Caco-2 (cell line): ENCODE measurements around the gene MYO1E. TPM values are rescaled to one million over a fixed set of nuclear protein-coding genes. Genes with fewer than 3 reads are reported as not detected.
A peak's percentile ranks its signal among the peaks of the same experiment; 100 is the strongest.
"Not testable (repeated sequence)": the region's sequence is repeated elsewhere in the genome, so short reads cannot be mapped to it uniquely, and the experiment has no call there.

ENCODE experiments used
- BruUV-seq: library from RNA; stranded (reverse); fragments of 400-500 nt; replicated peaks from 2 replicates; lab custom pipeline; 2021; lab: Mats Ljungman, UMichigan
- CTCF ChIA-PET: fragments of 300-600 bp; sonication (Branson Sonifier 250); formaldehyde crosslinking; loops from one replicate; lab custom pipeline; 2022; ENCODE audit warnings: antibody characterized with exemption; lab: Charles Lee
- POLR2A ChIA-PET: fragments of 300-600 bp; sonication (Branson Sonifier 250); formaldehyde crosslinking; loops from one replicate; lab custom pipeline; 2022; ENCODE audit warnings: antibody characterized with exemption; lab: Charles Lee
- DNase-seq, 2 experiments: peaks; one replicate each; pipeline versions ENCODE4 v3.0.0 to v3.0.0-alpha.2; 2020 to 2022
- H3K27me3 ChIP-seq: replicated peaks from 2 replicates; pipeline ENCODE4 v1.6.0; 2011; ENCODE audit warnings: low read length; ENCODE audit not compliant: control insufficient read depth, insufficient read depth
- H3K36me3 ChIP-seq: 2 replicates; pipeline ENCODE4 v1.5.1; 2011; ENCODE audit warnings: low read length; ENCODE audit not compliant: control insufficient read depth, insufficient read depth
- H3K4me1 ChIP-seq: fragments of 250-450 bp; sonication (Bioruptor Pico); 2 replicates; pipeline ENCODE4 v1.5.1; 2020; ENCODE audit warnings: mild to moderate bottlenecking
- H3K4me3 ChIP-seq: 2 replicates; pipeline ENCODE4 v1.5.1; 2011; ENCODE audit warnings: low read depth, mild to moderate bottlenecking, control low read depth, low read length
- H3K9me3 ChIP-seq: fragments of 250-450 bp; sonication (Bioruptor Pico); 2 replicates; pipeline ENCODE4 v1.5.1; 2020; ENCODE audit warnings: mild to moderate bottlenecking, moderate library complexity
- H3K27ac Mint-ChIP-seq: one replicate; pipeline ENCODE4 v1.8.0; 2022; ENCODE audit warnings: mixed read lengths; ENCODE audit not compliant: unreplicated experiment
- H3K27me3 Mint-ChIP-seq: one replicate; pipeline ENCODE4 v1.8.0; 2022; ENCODE audit warnings: mixed read lengths; ENCODE audit not compliant: insufficient read depth, unreplicated experiment
- H3K36me3 Mint-ChIP-seq: one replicate; pipeline ENCODE4 v1.8.0; 2022; ENCODE audit warnings: mild to moderate bottlenecking, mixed read lengths; ENCODE audit not compliant: insufficient read depth, unreplicated experiment
- H3K4me1 Mint-ChIP-seq: one replicate; pipeline ENCODE4 v1.8.0; 2022; ENCODE audit warnings: low read depth, mixed read lengths; ENCODE audit not compliant: unreplicated experiment
- H3K4me3 Mint-ChIP-seq: one replicate; pipeline ENCODE4 v1.8.0; 2022; ENCODE audit warnings: mild to moderate bottlenecking, moderate library complexity, mixed read lengths; ENCODE audit not compliant: unreplicated experiment
- H3K9me3 Mint-ChIP-seq: one replicate; pipeline ENCODE4 v1.8.0; 2022; ENCODE audit warnings: mixed read lengths; ENCODE audit not compliant: unreplicated experiment
- CTCF ChIP-seq, 2 experiments: fragments of 200-600 bp in 1 of 2; IDR thresholded peaks; 1 replicate in 1 of 2; 2 replicates in 1 of 2; pipeline versions ENCODE4 v1.5.1 to v1.8.0; 2011 to 2022; ENCODE audit warnings: antibody characterized with exemption in 1 of 2, control low read depth in 1 of 2, inconsistent platforms in 1 of 2, low read depth in 1 of 2, low read length in 1 of 2, mild to moderate bottlenecking in 1 of 2, moderate library complexity in 1 of 2; ENCODE audit not compliant: insufficient read depth in 1 of 2, severe bottlenecking in 1 of 2, unreplicated experiment in 1 of 2
- intact Hi-C: fragments of 100-400 bp; cut with micrococcal nuclease; formaldehyde crosslinking; loops from one replicate; pipeline ENCODE4 v1.10.0; 2022; ENCODE audit not compliant: unreplicated experiment
- total RNA-seq: library from RNA; stranded (reverse); gene quantifications from 2 replicates; pipeline ENCODE4 v1.2.3, GENCODE V29; 2022

Gene MYO1E
- total RNA-seq, 1 experiment from 2014 or later, result 187 TPM

GRCh38 chr15:59282515-59283337, 89.9 kb downstream of the MYO1E start:
- Mint-ChIP-seq H3K27me3 (no peaks in the 10 kb centered on the region), H3K4me1 (peaks cover 23% of the 10 kb centered on the region), H3K27ac (peak overlapping the region; percentile 88), H3K36me3 (peaks cover 27% of the 10 kb centered on the region), H3K9me3 (no peaks in the 10 kb centered on the region), H3K4me3 (peak overlapping the region; percentile 50)
- Histone ChIP-seq H3K4me1 (peaks cover 22% of the 10 kb centered on the region), H3K4me3 (no peak overlapping the region), H3K27me3 (no peaks in the 10 kb centered on the region), H3K36me3 (no peaks in the 10 kb centered on the region), H3K9me3 (peaks cover 3% of the 10 kb centered on the region; the same call in 1 of the 2 replicates)
- CTCF ChIA-PET, result no interaction called here
- no TSS peak for BruUV-seq
- intact Hi-C loops, result no loop called here
- POLR2A ChIA-PET, result interaction anchor here (1.2 kb wide), 1 partner anchor 90 kb away, joined by 3 read pairs; the partner anchor contains the start of gene MYO1E
- no peak for TF ChIP-seq CTCF (IDR thresholded peaks at IDR 0.05; ENCODE audit: insufficient read depth in 1 of 2, low read depth in 1 of 2, low read length in 1 of 2, severe bottlenecking in 1 of 2, unreplicated experiment in 1 of 2)
- DNase-seq, result no peak

GRCh38 chr15:59281699-59282098, 91.0 kb downstream of the MYO1E start:
- Histone ChIP-seq H3K36me3 (no peaks in the 10 kb centered on the region), H3K27me3 (no peaks in the 10 kb centered on the region), H3K9me3 (peaks cover 3% of the 10 kb centered on the region; the same call in 1 of the 2 replicates), H3K4me1 (peaks cover 33% of the 10 kb centered on the region), H3K4me3 (no peak overlapping the region)
- CTCF ChIA-PET, result no interaction called here
- intact Hi-C loops, result no loop called here
- Mint-ChIP-seq H3K27me3 (no peaks in the 10 kb centered on the region), H3K9me3 (no peaks in the 10 kb centered on the region), H3K36me3 (peaks cover 27% of the 10 kb centered on the region), H3K27ac (no peak overlapping the region), H3K4me1 (peaks cover 31% of the 10 kb centered on the region), H3K4me3 (no peak overlapping the region)
- no TSS peak for BruUV-seq
- POLR2A ChIA-PET, result no interaction called here
- no peak for DNase-seq
- TF ChIP-seq CTCF (IDR thresholded peaks at IDR 0.05; ENCODE audit: insufficient read depth in 1 of 2, low read depth in 1 of 2, low read length in 1 of 2, severe bottlenecking in 1 of 2, unreplicated experiment in 1 of 2), result no peak

- TF ChIP-seq CTCF (IDR thresholded peaks at IDR 0.05; ENCODE audit: insufficient read depth in 1 of 2, low read depth in 1 of 2, low read length in 1 of 2, severe bottlenecking in 1 of 2, unreplicated experiment in 1 of 2), result no peak
- H3K27me3 Mint-ChIP-seq, result no peaks in the 10 kb centered on the region
- H3K4me3 Mint-ChIP-seq, result no peak overlapping the region
- H3K36me3 Mint-ChIP-seq, result peaks cover 27% of the 10 kb centered on the region
- CTCF ChIA-PET, result no interaction called here
- Histone ChIP-seq H3K27me3 (no peaks in the 10 kb centered on the region), H3K4me3 (no peak overlapping the region), H3K9me3 (peaks cover 3% of the 10 kb centered on the region; the same call in 1 of the 2 replicates), H3K36me3 (no peaks in the 10 kb centered on the region), H3K4me1 (peaks cover 41% of the 10 kb centered on the region)
- H3K9me3 Mint-ChIP-seq, result no peaks in the 10 kb centered on the region
- intact Hi-C loops, result no loop called here
- H3K4me1 Mint-ChIP-seq, result peaks cover 38% of the 10 kb centered on the region
- POLR2A ChIA-PET, result no interaction called here
- H3K27ac Mint-ChIP-seq, result no peak overlapping the region
- no peak for DNase-seq
- no TSS peak for BruUV-seq
Observed at GRCh38 chr15:59280855-59281254, 91.8 kb downstream of the MYO1E start.

- intact Hi-C loops, H3K9me3 ChIP-seq, DNase-seq, H3K4me3 ChIP-seq, H3K27me3 ChIP-seq, H3K4me3 Mint-ChIP-seq, BruUV-seq, POLR2A ChIA-PET, H3K36me3 ChIP-seq, H3K27me3 Mint-ChIP-seq, CTCF ChIA-PET, H3K27ac Mint-ChIP-seq, H3K9me3 Mint-ChIP-seq: not testable (repeated sequence)
- Mint-ChIP-seq H3K4me1 (peaks cover 42% of the 10 kb centered on the region), H3K36me3 (peaks cover 27% of the 10 kb centered on the region)
- H3K4me1 ChIP-seq, result peaks cover 47% of the 10 kb centered on the region
Observed at GRCh38 chr15:59280292-59280691, 92.4 kb downstream of the MYO1E start.
